ENCODE data around the gene CCDC146. TPM values are rescaled to one million over a fixed set of nuclear protein-coding genes. Genes with fewer than 3 reads are reported as not detected.

The CCDC146 gene
- total and polyA plus RNA-seq, 2 of the 8 experiments (the other 6 are each of a cell fraction or from before 2014, with no cell fraction given): 0.88 to 2.4 TPM

- H3K23ac ChIP-seq (ENCODE audit: insufficient read length): no peak overlapping the region
- H3K4me2 ChIP-seq (ENCODE audit: insufficient read depth in 1 of 2, low read depth in 2 of 2, low read length in 2 of 2): no peak overlapping the region
- H4K8ac ChIP-seq (ENCODE audit: extremely low read depth, insufficient read depth, low read length): no peak overlapping the region
- no peak overlapping the region for H2BK12ac ChIP-seq (ENCODE audit: low read depth, low read length)
- no peak overlapping the region for H2BK15ac ChIP-seq (ENCODE audit: low read length)
- H3K4me1 ChIP-seq (replicated peaks in 1 of 4; ENCODE audit: control insufficient read depth in 3 of 4, insufficient read depth in 4 of 4, low read length in 3 of 4): no peaks in the 10 kb centered on the region
- DNase-seq (ENCODE audit: low read depth in 1 of 2, low spot score in 2 of 2) (no peak), FAIRE-seq (no peak)
- H4K5ac ChIP-seq (ENCODE audit: insufficient read length, low read depth, low read length): no peak overlapping the region
- no peaks in the 10 kb centered on the region for H3K23me2 ChIP-seq (ENCODE audit: low read depth, low read length)
- no peak overlapping the region for H2BK120ac ChIP-seq (replicated peaks; ENCODE audit: low read depth, low read length)
- H3K9me3 ChIP-seq (ENCODE audit: insufficient read depth in 2 of 2, low read depth in 1 of 2, low read length in 1 of 2): no peaks in the 10 kb centered on the region
- H4K20me1 ChIP-seq (replicated peaks in 1 of 2; ENCODE audit: control insufficient read depth in 1 of 2, insufficient read depth in 2 of 2, low read length in 2 of 2): no peaks in the 10 kb centered on the region
- H3K18ac ChIP-seq (ENCODE audit: extremely low read depth, low read length): no peak overlapping the region
- ChIA-PET POLR2A (ENCODE audit: partially characterized antibody) (no interaction called here), CTCF (ENCODE audit: partially characterized antibody) (interaction anchor here (1.0 kb wide), 1 partner anchor 42 kb away, joined by 3 read pairs; no protein-coding TSS in a partner anchor)
- H3K4me3 ChIP-seq (ENCODE audit: extremely low read depth in 1 of 4, insufficient read depth in 2 of 4, low read depth in 3 of 4, low read length in 4 of 4): no peak overlapping the region
- H3K27me3 ChIP-seq (replicated peaks in 1 of 4; ENCODE audit: control insufficient read depth in 3 of 4, extremely low read depth in 1 of 4, insufficient read depth in 3 of 4, low read length in 3 of 4): no peaks in the 10 kb centered on the region
- WGBS, 2 experiments (ENCODE audit: extremely low coverage in 1 of 2, insufficient coverage in 1 of 2, insufficient read length in 1 of 2, insufficient replicate concordance in 2 of 2, low coverage in 1 of 2, low lambda C conversion rate in 2 of 2, missing lambda C conversion rate in 1 of 2): 83% methylated on average over 3 of the region's 3 CpGs; no CpG with 5 or more reads in 1 of the 2 experiments
- no peak overlapping the region for H4K91ac ChIP-seq (replicated peaks; ENCODE audit: insufficient read length, low read length)
- no peaks in the 10 kb centered on the region for H3K79me2 ChIP-seq (ENCODE audit: control insufficient read depth in 1 of 2, insufficient read depth in 2 of 2, low read length in 2 of 2)
- no peak overlapping the region for H2AFZ ChIP-seq (ENCODE audit: low read length)
- H3K27ac ChIP-seq (ENCODE audit: low read depth, low read length): no peak overlapping the region
- no peak overlapping the region for H3K14ac ChIP-seq (ENCODE audit: insufficient read length)
- no peak overlapping the region for H3K4ac ChIP-seq (replicated peaks; ENCODE audit: insufficient read length, low read depth, low read length)
- no peak overlapping the region for H3K9ac ChIP-seq (replicated peaks in 1 of 4; ENCODE audit: extremely low read depth in 1 of 4, low read depth in 3 of 4, low read length in 3 of 4)
- no peaks in the 10 kb centered on the region for H3K36me3 ChIP-seq (ENCODE audit: control insufficient read depth in 2 of 4, insufficient read depth in 4 of 4, low read length in 3 of 4)
- no peaks in the 10 kb centered on the region for H3K79me1 ChIP-seq (ENCODE audit: low read depth, low read length)
- no peak overlapping the region for H2BK20ac ChIP-seq (ENCODE audit: low read length)
- no peak overlapping the region for H2BK5ac ChIP-seq (ENCODE audit: low read depth, low read length)
- no peak overlapping the region for H2AK5ac ChIP-seq (ENCODE audit: low read depth, low read length)
- H3K56ac ChIP-seq (replicated peaks; ENCODE audit: insufficient read length, low read depth, low read length): no peak overlapping the region
- TF ChIP-seq CHD1 (IDR thresholded peaks at IDR 0.05; ENCODE audit: low read depth, low read length) (no peak), YY1 (IDR thresholded peaks at IDR 0.05; ENCODE audit: low read depth, low read length) (no peak), HDAC2 (IDR thresholded peaks at IDR 0.05; ENCODE audit: borderline replicate concordance in 1 of 2, low read depth in 2 of 2, low read length in 2 of 2) (no peak), KDM4A (IDR thresholded peaks at IDR 0.05; ENCODE audit: low read depth, low read length, severe bottlenecking) (no peak), TCF12 (IDR thresholded peaks at IDR 0.05; ENCODE audit: low read depth, low read length) (no peak), SIN3A (conservative IDR thresholded peaks at IDR 0.05 in 1 of 2, IDR thresholded peaks at IDR 0.05 in 1 of 2; ENCODE audit: low read depth in 1 of 2, low read length in 2 of 2) (no peak), SUZ12 (IDR thresholded peaks at IDR 0.05; ENCODE audit: low read length) (no peak), CTCF (IDR thresholded peaks at IDR 0.05; ENCODE audit: control extremely low read depth in 1 of 3, insufficient read depth in 1 of 3, low read depth in 1 of 3, low read length in 3 of 3) (no peak), NRF1 (IDR thresholded peaks at IDR 0.05; ENCODE audit: low read depth, low read length) (no peak), GTF2F1 (IDR thresholded peaks at IDR 0.05; ENCODE audit: borderline replicate concordance, low read depth, low read length) (no peak), MAFK (IDR thresholded peaks at IDR 0.05; ENCODE audit: low read depth, low read length) (no peak), TAF1 (IDR thresholded peaks at IDR 0.05; ENCODE audit: low read depth, low read length) (no peak)
Observed at GRCh38 chr7:77289387-77289786, 167.0 kb downstream of the CCDC146 start.

Measured in H1 (cell line).